Retinal pigment epithelial cell (primary cell): ENCODE results near the gene ADAMTS12.

Experiments used
- DNase-seq: peaks from one replicate; pipeline ENCODE4 v3.0.0-alpha.2; 2010; ENCODE audit warnings: low read depth
- H3K4me3 ChIP-seq: 2 replicates; pipeline ENCODE4 v1.5.1; 2011; ENCODE audit warnings: mild to moderate bottlenecking, low read length, control low read depth, moderate library complexity
- CTCF ChIP-seq: conservative IDR thresholded peaks from 2 replicates; pipeline ENCODE4 v1.5.1; 2011; ENCODE audit warnings: low read depth, low read length, control low read depth, inconsistent platforms

The ADAMTS12 gene

GRCh38 chr5:33621514-33621913 is 270.3 kb downstream of the ADAMTS12 start:
- no peak overlapping the region for H3K4me3 ChIP-seq

GRCh38 chr5:33614039-33614438 is 277.8 kb downstream of the ADAMTS12 start:
- no peak overlapping the region for H3K4me3 ChIP-seq
- no peak for DNase-seq
- no peak for TF ChIP-seq CTCF

More at GRCh38 chr5:33621514-33621913, 270.3 kb downstream of the ADAMTS12 start:
- DNase-seq: no peak
- TF ChIP-seq CTCF: no peak

GRCh38 chr5:33612386-33612785 is 279.4 kb downstream of the ADAMTS12 start:
- no peak for DNase-seq
- no peak overlapping the region for H3K4me3 ChIP-seq

GRCh38 chr5:33611877-33612276 is 279.9 kb downstream of the ADAMTS12 start:
- DNase-seq: no peak
- no peak for TF ChIP-seq CTCF
- no peak overlapping the region for H3K4me3 ChIP-seq

More at GRCh38 chr5:33612386-33612785, 279.4 kb downstream of the ADAMTS12 start:
- no peak for TF ChIP-seq CTCF

GRCh38 chr5:33608344-33609041 is 283.3 kb downstream of the ADAMTS12 start:
- no peak overlapping the region for H3K4me3 ChIP-seq
- no peak for DNase-seq
- TF ChIP-seq CTCF: no peak

GRCh38 chr5:33604503-33604902 is 287.3 kb downstream of the ADAMTS12 start:
- TF ChIP-seq CTCF: no peak
- no peak for DNase-seq
- no peak overlapping the region for H3K4me3 ChIP-seq

- no peak overlapping the region for H3K4me3 ChIP-seq
- DNase-seq: peak; percentile 52
- no peak for TF ChIP-seq CTCF
Measured at GRCh38 chr5:33601881-33602280, 289.9 kb downstream of the ADAMTS12 start.
